ENCODE measurements around the gene PPP1R14B.

Gene PPP1R14B

DNA sequence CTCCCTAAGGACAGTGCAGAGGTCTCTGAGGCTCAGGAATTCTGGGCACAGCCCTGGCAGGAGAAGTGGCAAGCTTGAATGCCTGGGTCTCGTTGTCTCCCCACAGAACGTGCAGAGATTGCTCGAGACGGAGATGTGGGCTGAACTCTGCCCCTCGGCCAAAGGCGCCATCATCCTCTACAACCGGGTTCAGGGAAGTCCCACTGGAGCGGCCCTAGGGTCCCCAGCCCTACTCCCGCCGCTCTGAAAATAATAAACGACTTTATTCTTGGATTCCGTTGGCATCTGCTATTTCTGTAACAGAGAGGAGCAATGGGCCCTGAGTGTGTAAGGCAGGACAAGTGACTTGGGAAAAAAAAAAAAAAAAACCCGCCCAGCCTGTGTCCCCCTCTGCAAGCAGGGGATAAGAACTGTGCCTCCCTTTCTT, 17.0 kb downstream of the PPP1R14B start:
- DNase-seq = no peak

DNA sequence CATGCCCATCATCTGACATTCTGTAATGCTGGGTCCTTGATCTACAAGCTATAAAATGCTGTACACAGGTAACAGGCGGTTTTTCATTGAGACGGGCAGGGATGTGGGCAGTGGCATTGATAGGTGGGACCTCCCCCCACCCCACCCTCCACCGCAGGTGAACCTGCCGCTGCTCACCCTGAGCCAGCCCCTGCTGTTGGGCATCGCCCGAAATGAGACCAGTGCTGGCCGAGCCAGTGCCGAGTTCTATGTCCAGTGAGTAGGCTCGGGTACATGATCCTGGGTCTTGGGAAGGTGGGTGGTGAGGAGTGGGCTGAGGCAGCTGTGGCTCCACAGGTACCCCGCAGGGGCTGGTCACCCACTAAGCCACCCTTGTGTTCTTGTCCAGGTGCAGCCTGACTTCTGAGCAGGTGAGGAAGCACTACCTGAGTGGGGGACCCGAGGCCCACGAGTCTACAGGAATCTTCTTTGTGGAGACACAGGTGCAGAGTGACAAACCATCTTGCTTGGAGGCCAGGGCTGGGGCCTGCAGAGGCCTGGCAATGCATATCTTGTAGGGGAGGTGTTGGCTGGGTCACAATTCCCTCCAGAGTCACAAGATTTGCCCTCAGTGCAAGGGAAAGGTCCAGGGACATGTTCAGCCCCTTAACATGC, 17.5 kb downstream of the PPP1R14B start:
- no peak for DNase-seq

DNA sequence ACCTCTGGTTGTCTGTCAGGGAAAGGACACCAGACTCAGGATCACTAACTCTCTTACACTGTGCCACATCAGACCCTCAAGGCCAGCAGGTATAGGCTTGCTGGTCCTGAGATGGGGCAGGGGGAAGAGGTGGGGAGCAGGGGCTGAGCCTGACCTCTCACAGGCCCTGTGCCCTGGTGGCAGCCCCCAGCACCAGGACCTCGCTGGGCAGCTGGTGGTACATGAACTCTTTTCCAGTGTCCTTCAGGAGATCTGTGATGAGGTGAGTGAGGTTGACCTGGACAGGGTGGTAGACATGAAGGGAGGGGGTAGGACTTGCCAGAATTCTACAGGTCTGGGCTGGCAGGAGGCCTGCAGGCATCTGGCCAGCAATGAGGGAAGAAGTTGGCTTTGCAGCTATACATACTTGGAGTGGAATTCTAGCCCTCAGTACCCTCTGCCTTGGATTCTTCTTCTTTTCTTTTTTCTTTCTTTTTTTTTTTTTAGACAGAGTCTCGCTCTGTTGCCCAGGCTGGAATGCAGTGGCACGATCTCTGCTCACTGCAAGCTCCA, 19.3 kb downstream of the PPP1R14B start:
- DNase-seq = no peak

DNA sequence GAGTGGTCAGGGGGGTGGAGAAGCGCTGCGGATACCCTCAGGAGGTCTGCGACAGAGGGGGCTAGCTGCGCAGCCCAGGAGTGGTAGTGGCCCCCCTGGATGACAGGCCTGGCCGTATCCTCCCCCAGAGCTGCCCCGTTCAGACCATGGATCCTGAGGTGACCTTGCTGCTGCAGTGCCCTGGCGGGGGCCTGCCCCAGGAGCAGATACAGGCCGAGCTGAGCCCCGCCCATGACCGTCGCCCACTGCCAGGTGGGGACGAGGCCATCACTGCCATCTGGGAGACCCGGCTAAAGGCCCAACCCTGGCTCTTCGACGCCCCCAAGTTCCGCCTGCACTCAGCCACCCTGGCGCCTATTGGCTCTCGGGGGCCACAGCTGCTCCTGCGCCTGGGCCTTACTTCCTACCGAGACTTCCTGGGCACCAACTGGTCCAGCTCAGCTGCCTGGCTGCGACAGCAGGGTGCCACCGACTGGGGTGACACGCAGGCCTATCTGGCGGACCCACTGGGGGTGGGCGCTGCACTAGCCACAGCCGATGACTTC, 20.2 kb downstream of the PPP1R14B start:
- no peak for DNase-seq

DNA sequence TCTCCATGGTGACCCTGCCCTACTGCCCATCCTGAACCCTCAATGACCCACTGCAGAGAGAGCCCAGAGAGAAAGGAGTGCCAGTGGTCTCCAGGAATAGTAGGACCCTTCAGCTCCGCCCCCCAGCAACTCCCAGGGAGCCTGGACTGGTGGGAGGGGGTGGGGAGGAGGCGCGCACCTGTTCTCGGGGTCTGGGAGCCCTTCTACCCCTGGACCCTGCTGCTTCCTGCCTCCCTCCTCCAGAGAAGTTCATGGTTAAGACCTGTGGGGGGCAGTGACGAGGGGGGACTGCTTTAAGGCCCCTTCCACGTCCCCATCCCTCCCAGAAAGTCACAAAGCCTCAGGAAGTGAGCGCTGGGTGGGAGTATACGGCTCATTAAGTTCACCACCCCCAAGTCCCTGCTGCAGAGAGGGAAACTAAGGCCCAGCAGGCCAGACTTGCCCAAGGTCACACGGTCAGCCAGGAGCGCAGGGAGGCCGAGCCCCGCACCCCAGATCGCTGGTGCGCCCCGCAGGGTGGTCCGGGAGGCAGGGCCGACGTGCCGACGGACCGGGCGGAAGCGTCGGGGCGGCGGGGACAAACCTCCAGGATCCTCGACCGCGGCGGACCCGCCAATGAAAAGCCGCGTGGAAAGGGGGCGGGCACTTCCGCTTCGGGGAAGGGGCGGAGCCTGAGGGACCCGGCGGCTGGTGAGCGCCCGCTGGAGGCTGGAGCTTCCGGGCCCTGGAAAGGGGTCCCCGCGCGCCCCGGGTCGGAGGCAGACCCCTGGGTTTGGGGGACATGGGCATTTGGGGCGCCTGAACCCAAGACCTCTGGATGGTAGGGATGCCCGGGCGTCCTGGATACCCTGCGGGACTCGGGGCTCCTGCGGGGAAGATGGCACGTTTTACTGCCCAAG, 20.9 kb downstream of the PPP1R14B start, which contains the start of the genes NUDT22 and TRPT1:
Gene NUDT22, plus strand, starts transcription at position 667 of the 899 bp plus-strand sequence. CDS start 379 bp downstream, outside the sequence.
Gene TRPT1, minus strand, starts transcription at position 579 of the 899 bp plus-strand sequence. Its CDS starts 326 bp downstream, at position 253.
- peak; percentile 85 for DNase-seq

DNA sequence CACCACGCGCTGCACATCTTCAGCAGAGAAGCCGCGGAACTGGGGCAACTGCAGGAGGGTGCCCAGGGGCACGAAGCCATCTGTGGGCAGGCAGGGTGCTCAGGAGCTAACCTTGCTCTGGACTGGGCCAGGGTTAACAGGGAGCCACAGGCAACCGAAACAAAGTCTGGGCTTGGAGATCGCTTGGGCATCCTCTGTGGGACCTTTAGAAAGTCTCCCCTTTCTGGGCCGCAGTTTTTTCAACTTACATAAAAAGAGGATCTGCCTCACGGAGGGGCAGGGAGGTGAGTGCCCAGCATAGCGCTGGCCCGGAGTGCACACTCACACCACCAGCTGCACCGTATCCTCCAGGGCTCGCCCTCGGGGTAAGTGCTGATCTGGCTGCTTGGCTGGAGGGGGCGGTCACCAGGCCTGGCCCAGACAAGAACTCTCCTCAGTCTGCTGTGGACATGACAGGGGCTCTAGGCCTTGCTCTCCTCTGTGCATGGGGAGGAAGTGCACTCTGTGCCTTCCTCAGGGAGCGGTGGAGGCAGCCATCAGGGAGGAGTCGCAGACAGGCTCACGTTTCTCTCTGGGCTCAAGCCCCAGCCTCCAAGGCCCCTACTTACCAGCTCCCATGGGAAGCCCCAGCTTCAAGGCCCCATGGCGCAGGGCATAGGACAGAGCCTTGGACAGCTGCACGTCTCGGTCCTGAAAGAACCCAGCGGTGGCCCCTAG, 21.7 kb downstream of the PPP1R14B start:
- no peak for DNase-seq

DNA sequence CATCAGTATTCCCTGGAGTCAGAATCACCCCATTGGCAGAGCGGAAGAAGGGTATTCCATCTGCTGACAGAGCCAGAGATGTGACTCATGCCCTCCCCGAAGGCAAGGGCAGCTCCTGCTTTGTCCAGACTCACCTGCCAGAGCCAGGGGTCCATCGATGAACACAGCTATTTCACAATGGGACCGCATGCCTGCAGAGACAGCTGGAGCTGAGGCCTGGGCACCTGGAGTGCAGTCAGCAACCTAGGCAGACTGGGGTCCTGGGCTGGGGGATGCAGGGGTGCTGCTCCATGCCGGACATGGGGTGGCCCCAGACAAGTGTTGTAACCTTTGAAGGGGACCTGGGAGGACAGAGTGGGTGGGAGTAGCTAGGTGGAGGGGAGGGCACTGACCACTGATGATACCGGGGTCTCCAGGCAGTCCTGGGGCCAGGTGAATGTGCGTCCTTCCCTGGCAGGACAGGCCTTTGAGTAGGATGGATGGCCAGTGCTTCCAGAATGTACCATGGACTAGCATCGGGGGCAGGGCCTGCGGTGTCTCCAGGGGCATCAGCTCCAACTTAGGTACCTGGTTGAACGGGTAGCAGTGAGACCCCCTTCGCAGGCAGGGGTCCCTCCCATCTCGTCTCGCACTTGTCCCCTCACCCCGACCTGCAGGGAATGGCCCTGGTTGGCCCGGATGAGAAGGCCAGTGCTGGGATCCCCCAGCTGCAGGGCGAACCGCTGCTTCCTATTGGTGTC, 22.4 kb downstream of the PPP1R14B start:
- DNase-seq = no peak

DNA sequence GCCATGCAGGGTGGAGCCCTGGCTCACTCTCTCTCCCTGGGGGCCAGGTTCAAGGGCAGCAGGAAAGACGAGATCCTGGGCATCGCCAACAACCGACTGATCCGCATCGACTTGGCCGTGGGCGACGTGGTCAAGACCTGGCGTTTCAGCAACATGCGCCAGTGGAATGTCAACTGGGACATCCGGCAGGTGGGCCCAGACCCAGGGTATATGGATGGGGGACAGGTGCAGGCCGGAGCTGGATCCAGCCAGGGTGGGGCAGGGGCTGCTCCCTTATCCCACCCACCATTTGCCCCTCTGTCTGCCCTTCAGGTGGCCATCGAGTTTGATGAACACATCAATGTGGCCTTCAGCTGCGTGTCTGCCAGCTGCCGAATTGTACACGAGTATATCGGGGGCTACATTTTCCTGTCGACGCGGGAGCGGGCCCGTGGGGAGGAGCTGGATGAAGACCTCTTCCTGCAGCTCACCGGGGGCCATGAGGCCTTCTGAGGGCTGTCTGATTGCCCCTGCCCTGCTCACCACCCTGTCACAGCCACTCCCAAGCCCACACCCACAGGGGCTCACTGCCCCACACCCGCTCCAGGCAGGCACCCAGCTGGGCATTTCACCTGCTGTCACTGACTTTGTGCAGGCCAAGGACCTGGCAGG, 23.6 kb downstream of the PPP1R14B start:
- no peak for DNase-seq

DNA sequence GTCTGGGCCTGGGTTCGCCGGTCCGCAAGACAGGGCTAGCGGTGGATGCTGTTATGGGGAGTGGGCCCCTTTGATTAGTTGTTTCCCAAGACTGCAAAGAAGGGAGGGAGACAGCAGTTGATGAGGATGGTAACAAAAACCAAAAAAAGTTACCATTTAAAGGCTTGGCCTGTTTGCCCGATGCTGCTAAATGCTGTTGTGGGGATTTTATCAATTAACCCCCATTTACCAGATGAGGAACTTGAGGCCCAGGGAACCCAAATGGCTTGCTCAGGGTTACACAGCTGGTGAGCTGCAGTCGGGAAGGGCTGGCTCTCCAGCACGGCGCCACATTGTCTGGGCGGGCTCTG, 24.1 kb downstream of the PPP1R14B start:
- no peak for DNase-seq

DNA sequence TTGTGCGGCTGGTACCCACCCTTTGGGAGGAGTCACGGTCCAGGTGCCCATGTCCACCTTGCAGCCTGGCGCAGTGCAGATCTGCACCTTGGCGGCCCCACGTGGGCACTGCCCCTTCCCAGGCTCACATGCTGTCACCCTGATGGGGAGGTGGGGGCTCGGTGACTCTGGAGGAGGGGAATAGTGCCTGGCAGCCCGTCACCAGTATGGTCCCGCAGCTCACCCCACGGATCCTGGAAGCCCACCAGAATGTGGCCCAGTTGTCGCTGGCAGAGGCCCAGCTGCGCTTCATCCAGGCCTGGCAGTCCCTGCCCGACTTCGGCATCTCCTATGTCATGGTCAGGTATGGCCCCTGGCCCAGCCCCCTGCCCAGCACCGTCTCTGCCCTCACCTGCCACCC, 25.9 kb downstream of the PPP1R14B start:
- DNase-seq = no peak

DNA sequence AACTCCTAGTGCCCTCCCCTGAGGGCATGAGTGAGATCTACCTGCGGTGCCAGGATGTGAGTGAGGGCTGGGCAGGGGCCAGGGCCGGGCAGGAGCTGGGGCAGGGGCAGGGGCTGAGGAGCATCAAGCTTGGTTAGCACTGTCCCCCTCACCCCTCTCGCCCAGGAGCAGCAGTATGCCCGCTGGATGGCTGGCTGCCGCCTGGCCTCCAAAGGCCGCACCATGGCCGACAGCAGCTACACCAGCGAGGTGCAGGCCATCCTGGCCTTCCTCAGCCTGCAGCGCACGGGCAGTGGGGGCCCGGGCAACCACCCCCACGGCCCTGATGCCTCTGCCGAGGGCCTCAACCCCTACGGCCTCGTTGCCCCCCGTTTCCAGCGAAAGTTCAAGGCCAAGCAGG, 26.5 kb downstream of the PPP1R14B start:
- DNase-seq = no peak

DNA sequence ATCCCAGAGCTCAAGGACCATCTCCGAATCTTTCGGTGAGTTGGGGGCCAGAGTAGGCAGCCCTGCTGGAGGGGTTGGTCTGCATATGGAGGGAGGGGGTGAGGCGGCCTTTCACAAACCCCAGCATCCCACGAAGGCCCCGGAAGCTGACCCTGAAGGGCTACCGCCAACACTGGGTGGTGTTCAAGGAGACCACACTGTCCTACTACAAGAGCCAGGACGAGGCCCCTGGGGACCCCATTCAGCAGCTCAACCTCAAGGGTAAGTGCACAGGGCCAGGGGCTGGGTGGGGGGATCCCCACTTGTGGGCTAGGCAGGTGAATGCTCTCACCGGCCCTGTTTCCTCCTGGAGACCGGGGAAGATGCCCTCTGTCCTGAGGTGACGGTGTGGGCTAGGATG, 27.0 kb downstream of the PPP1R14B start:
- DNase-seq = no peak

DNA sequence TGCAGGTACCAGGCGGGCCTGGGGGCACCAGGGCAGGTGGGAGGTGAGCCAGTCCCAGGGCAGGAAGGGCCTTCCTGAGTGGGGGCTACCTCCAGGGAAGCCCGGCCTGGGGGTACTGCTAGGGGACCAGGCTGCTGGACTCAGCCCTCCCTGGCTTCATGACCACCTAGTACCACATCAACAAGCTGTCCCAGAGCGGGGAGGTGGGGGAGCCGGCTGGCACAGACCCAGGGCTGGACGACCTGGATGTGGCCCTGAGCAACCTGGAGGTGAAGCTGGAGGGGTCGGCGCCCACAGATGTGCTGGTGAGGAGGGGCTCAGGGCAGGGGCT, 27.4 kb downstream of the PPP1R14B start:
- DNase-seq = no peak

DNA sequence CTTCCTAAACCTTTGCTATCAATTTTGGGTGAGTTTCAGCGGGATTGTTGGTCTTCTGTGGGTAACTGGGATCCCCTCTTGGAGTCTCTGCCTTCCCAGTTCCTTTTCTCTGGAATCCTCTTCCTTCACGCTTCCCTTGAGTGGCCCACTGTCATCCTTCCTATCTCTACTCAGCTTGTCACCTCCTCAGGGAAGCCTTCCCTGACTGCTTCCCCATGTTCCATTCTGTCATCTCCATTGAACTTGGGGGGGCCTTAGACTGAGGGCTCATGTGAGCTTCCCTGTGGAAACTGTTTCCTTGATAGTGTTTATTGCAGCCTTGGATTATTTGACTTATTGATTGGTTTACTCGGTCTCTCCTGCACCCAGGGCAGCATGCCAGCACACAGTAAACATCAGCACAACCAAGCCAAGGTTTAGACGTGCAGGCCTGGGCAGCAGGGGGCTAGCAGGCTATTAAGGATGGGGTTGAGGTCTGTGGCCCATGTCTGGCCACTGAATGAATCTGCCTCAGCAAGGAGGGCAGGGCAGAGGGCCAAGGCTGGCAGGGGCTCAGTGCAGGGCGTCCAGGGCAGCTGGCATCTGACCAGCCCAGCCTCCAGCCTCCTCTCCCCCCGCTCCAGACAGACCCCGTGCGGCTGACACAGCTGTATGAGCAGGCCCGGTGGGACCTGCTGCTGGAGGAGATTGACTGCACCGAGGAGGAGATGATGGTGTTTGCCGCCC, 28.0 kb downstream of the PPP1R14B start:
- DNase-seq = no peak

DNA sequence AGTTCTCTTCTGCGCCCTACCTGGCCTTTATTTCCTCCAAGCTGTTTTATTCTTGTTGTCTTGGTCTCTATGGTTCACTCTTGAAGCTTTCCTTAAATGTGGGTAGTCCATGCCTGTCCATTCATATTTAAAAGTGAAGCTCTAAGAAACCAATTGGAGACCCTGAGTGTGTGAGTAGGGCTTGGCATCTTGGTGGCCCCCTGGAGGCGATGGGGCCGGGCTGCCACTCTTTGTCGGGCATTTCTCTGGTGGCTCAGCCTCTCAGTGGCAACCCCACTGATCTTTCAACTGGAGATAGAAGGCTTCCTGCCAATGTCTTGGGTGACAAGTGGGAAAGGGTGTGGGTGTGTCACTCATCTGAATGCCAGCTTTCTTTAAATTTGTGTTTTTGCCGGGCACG, 29.9 kb downstream of the PPP1R14B start:
- no peak for DNase-seq

DNA sequence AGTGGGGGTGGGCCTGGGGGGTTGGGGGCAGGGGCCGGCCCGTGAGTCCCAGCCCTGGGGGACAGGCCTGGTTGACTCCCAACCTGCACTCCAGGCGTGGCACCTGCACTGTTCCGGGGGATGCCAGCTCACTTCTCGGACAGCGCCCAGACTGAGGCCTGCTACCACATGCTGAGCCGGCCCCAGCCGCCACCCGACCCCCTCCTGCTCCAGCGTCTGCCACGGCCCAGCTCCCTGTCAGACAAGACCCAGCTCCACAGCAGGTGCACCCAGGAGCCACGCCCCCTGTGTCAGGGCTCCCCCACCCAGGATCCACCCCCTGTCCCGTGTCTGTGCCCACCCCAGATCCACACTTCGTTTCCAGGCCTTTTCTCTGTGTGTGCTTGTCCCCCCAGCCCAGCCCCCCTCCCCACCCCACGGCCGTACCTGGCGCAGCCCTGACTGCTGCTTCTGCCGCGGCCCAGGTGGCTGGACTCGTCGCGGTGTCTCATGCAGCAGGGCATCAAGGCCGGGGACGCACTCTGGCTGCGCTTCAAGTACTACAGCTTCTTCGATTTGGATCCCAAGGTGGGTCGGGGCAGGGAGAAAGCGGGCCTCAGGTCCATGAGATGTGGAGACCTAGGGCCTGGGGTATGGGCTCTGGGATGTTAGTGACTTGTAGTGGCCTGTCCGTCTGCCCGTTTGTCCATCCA, 35.4 kb downstream of the PPP1R14B start:
- DNase-seq = no peak

DNA sequence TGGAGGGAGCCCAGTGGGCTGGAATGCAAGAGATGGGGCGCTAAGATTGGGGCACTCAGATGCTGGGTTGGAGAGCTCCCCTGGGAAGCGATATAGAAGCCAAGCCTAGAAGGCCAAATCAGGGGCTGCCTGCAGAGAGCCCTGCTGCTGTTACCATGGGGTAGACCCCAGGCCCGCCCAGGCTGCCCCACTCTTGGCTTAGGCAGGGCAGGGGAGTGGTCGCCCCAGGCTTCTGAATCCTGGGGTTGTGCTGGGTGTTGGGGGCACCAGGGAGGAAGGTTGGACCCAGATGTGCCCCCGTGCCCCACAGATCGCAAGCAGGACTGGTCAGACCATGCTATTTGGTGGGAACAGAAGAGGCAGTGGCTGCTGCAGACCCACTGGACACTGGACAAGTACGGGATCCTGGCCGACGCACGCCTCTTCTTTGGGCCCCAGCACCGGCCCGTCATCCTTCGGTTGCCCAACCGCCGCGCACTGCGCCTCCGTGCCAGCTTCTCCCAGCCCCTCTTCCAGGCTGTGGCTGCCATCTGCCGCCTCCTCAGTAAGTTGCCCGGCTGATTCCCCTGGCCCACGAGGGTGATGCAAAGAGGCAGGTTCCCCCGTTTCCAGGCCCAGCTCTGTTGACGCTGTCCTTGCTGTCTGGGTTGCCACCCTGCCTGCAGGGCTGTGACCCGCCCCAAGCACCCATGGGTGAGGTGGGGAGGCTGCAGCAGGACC, 36.3 kb downstream of the PPP1R14B start:
- DNase-seq = no peak

DNA sequence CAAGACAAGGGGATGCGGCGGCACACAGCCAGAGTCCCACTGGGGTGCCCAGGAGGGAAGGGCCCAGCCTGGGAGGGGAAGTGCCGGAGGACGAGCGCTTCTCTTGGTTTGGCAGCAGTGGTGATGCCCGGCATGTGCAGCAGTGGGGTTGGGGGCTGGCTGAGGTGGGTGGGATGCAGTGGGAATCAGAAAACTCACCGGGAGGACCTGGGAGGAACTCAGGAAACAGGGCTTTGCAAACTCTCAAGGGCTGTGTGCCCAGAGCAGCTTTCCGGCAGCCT, 37.2 kb downstream of the PPP1R14B start:
- no peak for DNase-seq

DNA sequence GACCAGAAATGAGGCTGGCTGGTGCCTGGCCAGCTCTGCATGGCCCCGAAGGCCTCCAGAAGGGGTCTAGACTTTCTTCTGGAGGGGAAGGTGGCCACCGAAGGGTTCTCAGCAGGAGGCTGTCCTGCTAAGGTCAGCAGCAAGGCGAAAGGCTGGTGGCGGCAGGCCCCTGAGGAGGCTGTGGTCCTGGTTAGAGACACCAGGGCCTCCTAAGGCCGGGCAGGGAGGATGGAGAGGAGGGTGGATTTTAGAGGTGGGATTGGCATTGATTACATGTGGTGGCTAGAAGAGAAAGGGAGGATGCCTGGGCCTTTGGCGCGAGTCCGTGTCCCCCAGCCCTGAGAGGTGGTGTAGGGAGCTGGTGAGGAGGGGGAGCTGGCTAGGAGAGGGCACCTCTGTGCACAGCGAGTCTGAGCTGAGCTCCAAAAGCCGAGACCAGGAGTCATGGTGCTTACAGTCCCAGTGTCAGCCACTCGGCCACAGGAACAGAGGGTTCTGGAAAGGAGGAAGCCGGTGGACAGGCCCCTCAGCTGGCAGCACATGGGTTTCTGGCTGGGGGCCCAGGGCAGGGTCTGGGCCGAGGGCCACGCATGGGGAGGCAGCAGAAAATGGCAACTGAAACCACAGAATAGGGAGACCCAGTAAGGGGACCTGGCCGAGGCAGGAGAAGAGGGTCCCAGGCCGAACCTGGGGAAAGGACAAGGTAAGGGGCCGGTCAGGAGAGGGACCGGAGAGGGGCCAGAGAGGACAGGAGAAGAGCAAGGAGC, 37.8 kb downstream of the PPP1R14B start:
- no peak for DNase-seq

All from fibroblast of skin of scalp (primary cell).